HS-27A (cell line): ENCODE measurements around the gene DCTN3.
A peak's percentile ranks its signal among the peaks of the same experiment; 100 is the strongest.

ENCODE experiments used
- DNase-seq: peaks from one replicate; pipeline ENCODE4 v3.0.0-alpha.2; 2012; ENCODE audit warnings: low read depth, missing footprints

DCTN3 gene

DNA sequence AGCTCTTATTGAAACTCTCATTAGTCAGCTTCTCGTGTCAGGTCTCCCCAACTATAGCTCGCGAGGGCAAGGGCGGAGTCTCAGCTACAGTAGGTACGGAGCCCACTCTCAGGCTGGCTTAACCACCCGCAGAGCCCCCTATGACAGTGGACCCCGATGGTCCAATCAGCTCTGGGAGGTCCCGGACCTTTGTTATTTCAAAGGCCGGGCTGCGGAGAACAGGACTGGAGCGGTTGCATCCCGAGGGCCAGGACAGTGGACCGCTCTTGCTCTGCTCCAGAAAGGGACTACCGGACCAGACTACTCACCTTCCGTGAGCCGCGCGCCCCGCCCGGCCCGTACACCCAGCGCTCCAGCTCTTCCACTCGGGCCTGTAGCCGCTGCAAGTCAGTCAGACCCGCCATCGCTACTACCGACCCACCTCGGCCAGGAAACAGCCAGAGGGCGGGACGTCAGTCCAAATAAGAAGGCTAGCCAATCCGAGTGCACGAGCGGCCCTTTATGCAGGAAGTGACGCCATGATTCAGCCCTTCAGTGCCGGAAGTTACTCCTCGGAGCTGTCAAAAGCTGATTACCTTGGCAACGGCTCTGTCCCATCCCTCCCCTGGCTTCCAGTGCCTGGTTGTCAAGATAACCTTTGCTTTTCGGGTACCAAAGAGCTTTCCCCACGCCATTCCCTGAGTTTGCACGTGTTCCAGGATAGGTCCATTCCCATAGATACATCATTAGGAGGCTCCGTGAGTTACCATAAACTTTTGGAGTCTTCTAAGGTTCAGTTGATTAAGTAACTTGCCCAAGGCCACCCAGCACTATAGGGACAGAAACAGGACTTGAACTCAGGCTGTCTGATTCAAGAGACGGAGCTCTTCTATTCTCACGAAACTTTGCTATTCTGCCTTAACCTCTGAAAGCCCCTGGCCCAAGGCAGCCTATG lies at the start of gene DCTN3:
TSS of gene DCTN3 (minus strand) at position 435 of the 934 bp plus-strand sequence. CDS start at position 404, 31 bp downstream.
- peak; percentile 88 for DNase-seq

DNA sequence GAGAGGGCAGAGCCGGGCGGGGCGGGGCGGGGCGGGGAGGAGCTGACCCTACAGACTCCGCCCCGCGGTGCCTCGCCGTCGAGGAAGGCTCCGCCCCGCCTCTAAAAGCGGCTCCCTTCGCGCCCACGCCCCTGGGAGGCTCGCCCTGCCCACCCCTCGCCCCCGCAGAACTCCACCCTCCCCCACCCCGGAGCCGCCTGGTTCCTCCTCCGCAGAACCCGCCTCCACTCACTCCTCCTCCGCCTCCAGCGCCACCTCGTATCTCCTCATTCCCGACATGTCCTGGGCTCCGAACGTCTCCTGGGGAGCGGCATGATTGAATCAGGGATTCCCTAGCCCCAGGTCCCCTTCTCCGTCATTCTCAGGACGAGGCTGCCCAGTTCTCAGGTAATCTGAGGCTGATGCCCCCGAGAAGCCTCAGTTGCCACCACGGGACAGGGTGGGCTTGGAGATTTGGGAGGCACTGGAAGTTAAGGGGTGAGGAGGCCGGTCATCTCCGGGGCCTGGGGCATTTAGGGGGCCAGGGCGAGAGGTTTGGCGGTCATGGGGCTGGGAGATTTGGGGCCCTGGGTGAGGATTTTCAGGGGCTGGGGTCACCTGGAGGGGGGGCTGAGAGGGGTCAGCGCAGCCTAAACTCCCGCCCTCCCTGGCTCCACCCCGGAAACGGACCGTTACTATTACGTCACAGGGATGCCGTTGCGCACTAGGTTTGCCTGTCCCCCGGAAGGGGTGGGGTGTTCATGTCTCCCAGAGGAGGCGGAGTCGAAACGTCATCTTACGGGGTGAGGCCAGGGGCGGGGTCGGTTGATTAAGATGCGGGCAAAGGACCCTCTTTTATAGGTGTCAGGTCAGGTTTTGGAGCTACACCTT lies 45.3 kb upstream of the DCTN3 start:
- peak; percentile 91 for DNase-seq

DNA sequence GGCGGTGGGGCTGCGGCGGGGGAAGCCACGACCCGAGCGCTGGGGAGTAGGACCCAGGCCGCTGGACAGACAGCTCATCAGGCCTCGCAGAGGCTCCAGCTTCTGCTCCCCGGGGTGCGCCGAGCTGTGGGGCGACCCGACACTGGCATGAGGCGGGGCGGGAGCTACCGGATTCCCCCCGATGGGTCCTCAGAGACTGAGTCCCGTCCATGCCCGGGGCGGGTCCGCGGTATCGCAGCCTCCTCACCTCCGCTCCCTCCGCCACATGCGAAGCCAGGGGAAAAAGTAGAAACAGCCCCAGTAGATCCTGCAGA lies 44.7 kb upstream of the DCTN3 start:
- DNase-seq = no peak

DNA sequence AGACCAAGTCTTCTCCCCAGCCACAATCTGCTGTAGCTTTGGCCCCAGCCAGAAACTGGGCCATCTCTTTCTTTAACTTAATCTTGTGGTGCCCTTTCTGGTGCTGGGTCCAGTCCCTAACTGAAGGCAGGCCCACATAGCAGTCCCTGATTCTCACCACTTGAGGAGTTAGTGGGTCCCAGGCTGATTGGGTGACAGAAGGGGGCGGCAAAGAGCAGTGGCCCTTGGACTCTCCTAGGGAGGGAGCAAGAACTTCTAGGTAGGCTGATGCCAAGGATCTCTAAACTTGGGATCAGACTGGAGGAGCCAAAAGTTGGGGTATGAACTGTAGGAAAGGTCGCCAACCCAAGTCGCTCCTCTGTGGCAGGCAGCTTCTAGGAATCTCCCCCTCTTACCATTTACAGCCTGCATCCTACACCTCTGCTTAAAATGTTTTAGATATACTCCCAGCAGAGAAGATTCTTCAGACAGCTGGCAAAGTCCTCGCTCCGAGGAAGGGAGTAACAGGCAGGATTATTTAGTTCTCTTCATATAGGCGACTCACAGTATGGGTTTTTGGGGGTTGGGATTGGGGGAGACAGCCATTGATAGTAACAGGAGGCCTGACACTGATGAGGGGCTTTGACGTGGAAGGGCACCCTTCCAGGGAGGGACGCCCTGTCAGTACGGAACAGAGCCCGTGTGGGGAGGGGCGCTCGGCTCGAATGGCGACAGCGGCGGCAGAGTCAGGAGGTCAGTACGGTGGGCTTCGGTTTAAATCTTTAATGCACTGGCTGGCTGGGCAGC lies 44.2 kb upstream of the DCTN3 start:
- no peak for DNase-seq

DNA sequence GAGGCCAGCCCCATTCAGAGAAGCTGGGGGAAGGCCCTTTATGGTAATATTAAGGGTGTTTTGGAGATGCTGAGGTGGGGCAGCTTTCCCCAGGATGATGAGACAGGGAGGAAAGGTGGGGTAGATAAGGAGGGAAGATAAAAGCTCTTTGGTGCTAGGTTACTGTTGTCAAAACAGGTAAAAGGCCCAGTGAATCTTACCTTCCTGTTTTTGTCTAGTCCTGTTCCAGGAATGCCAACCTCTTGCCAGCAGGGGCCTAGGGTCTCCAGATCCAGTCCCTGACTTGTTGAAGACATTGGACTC lies 43.0 kb upstream of the DCTN3 start:
- no peak for DNase-seq

DNA sequence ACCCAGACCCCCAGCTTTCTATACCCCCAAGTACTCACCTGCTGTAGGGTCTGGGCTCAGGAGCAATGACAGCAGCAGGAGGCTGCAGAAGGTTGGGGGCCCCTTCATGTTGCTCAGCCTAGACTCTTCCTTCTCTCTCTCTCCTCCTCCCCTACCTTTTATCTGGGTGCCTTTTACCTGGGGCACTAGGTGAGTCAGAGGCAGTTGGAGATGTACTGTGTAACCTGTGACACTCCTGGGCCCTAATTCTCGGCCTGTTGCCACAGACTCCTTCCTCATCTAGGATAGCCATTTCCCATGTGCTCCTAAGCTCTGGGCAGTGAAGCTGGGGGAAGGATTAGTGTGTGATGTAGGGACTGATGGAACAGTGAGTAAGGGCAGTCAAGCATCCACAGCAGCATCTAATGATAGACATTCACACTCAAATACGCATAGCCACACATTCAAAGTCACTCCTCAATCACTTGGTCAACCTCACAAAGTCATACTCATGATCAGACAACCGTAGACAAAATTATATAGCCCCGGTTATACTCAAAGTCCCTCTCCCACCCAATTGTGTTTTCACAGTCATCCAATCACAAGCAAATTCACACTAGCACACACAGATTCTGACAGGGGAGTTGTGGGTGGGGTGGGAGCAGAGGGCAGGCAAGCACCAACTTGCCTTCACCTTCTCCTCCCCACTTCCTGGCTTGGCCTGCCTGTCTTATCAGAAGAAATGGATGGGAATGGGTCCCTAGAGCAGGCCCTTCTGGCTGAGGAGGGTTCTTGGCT lies 42.4 kb upstream of the DCTN3 start, which contains the start of gene CCL27:
TSS of gene CCL27 (minus strand) at position 132 of the 777 bp plus-strand sequence. CDS start at position 108, 24 bp downstream.
- no peak for DNase-seq

DNA sequence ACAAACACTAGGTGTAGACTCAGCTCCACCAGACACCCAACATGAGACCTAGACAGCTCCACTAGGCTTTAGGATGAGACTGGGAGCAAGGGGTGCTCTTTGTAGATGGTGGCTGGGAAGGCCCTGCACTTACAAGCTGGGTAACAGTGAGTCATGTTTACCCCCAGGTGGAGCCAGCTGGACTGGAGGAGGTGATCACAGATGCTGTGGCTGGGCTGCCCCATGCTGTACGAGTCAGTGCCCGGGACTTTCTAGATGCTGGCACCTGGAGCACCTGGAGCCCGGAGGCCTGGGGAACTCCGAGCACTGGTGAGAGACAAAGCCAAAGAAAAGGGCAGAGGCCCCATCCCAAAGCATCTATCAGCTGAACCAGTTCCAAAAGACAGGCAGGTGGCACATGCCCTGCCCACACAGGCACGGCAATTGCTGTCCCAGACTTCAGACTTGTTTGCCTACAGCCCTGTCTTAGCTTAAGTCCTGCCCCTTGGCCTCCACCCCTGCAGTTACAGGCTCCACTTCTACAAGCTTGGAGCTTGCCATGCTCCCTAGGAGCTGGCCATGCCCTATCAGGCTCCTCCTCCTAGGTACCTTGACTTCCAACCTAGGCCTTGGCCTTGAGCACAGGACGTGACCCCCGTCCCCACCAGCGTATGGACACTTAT lies 39.4 kb upstream of the DCTN3 start:
- no peak for DNase-seq

DNA sequence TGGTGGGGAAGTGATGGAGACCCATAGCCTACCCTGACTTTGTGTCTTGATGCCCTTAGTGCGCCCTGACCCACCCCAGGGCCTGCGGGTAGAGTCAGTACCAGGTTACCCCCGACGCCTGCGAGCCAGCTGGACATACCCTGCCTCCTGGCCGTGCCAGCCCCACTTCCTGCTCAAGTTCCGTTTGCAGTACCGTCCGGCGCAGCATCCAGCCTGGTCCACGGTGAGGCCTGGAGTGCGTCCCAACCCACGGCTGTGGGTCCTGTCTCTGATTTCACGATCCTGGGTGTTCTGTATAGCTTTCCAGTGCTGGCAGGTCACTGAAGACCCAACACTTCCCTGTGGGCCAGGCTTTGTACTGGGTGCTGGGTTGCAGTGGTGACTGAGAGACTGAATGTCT lies 38.2 kb upstream of the DCTN3 start:
- DNase-seq = no peak

DNA sequence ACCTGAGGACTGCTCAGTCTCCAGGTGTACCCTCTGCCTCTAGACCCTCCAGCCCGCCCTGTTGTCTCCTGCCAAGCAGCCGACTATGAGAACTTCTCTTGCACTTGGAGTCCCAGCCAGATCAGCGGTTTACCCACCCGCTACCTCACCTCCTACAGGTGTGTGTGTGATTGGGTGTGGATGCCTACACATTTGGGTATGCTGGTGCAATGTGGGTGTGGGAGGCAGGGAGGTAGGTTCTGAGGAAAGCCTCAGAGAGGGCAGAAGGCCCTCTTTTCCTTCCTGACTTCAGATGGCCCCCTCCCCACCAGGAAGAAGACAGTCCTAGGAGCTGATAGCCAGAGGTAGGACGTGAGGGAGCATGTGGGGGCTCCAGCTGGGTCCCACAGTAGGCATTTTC lies 36.7 kb upstream of the DCTN3 start:
- no peak for DNase-seq

DNA sequence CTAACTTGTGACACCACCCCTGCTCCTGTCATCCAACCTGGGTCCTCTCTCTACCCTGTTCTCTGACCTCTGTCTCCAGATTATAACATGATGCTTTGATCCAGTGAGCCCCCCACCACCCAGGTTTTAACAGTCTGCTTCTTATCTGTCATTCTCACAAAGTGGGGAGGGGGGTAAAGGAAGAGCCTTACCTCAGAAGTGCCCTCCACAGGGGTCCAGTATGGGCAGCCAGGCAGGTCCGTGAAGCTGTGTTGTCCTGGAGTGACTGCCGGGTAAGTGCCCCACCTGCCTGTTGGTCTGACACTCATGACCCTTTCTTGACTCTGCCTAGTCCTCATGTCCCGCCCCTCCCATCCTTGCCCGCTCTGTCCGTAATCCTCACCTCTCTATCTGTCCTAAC lies 35.1 kb upstream of the DCTN3 start:
- DNase-seq = no peak

DNA sequence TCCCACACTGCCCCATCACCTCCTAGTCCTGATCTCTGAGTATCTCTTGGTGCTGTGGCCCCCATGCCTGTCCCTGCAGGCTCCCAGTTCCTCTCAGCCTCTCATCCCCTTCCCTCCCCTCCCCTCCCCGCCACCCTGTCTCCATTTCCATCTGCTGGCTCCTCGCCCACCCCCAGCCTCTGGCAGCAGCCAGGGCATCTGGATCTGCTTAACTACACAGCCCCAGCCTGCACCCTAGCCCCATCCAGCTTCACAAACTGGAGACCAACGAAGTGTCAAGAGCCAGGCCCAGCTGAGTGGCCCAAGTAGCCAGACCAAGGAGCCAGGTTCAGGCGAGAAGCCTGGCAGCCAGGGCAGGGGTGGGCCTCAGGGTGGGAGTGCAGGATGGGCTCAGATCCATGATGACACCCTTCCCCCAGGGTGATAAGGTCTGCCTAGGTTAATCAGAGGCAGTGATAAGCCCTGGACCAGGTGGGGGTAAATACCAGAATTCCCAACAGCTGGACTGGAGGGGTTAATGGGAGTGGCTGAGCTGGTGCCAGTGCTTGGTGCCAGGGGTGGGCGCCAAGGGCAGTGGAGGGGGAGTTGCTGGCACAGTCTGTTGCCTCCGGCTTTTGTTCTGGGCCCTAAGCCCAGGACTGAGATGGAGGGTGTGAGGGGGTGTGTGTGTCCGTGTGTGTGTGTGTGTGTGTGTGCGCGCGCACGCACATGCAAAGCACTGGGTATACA lies 34.2 kb upstream of the DCTN3 start:
- DNase-seq = no peak

DNA sequence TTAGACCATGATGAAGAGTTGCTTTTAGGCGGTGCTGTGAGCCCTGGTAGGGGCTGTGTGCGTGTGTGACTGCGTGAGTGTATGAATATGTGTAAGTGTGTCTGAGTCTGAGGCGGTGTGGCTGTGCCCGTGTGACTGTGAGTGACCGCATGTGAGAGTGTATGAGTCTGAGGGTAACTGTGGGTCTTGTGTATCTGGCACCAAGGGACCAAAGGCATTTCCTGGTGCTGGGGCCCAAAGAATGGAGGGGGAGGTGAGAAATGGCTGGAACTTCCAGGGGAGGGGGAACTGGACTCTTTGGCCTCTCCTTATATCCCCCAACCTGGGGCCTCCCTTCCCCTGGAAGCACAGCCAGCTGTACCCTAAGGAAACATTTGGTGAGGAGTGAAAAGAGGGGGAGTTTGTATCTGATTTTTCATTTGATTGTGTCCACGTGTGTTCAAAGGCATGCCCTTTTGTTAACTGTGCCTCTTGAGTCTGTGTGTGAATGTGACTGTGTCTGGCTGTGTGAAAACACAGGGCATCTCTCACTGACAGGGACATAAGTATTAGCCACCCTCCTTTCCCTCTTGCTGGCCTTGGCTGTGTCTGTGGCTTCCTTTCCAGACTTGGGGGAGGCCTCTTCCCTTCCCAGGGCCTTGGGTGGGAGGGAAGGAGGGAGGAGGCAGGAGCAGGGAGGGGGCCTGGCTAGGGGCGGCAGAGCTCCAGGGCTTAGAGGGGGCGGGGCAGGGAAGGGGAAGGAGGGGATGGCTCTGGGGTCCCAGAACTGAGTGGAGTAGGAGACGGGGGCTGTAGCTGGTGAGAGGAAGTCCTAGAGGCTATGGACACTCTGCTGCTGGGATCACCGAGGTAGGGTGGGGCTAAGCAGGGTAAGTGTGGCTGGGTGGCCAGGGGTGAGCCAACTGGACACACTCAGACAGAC lies 33.1 kb upstream of the DCTN3 start:
- DNase-seq = no peak

DNA sequence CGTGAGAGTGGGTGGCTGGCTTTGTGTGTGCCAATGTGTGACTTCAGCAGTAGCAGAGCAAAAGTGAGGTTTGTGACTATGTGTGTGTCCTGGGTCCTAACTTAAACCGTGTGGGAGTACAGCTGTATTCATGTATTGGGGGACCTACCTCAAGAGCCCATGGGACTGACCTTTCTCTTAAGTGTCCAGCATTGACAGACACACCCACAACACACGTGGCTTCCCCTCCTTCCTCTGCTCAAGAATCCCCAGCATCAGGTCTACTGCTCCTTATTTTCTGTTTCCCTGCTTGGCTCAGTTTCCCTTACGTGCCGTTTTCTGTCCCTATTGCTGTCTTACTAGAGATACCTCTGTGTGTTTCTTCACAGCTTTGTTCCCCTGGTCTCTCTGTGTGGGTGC lies 32.3 kb upstream of the DCTN3 start:
- no peak for DNase-seq

DNA sequence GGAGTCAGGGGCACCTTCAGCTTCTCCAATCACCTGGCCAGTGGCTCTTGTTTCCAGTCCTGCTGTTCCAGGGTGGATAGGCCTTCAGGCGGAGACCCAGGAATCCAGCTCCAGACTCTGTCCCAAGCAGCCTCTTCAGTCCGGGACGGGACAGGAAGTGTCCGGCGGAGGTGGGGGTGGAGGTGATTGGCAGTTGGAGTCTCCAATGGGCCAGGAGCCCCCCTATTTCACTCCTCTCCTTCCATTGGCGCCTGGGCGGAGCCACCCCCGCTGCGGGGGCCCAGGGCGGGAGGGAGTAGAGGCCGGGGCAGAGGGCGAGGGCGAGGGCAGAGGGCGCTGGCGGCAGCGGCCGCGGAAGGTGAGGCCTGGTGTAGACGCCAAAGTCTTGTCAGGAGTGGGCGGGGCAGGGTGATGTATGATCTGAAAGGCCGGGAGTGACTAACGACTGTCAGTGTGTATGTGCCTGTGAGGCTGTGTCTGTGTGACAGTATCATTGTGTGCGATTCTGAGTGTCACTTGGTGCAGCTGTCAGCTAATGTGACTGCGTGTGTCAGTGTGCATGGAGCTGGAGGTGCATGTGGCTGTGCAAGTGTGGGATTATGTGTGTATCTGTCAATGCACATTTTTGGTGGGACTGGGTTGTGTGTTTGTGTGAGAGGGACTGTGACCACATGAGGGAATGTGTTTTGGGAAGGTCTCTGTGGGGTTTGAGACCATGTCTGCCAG lies 31.7 kb upstream of the DCTN3 start, which contains the start of gene IL11RA:
TSS of gene IL11RA (plus strand) at position 310 of the 726 bp plus-strand sequence. CDS start 3,033 bp downstream, outside the sequence.
- peak; percentile 82 for DNase-seq

DNA sequence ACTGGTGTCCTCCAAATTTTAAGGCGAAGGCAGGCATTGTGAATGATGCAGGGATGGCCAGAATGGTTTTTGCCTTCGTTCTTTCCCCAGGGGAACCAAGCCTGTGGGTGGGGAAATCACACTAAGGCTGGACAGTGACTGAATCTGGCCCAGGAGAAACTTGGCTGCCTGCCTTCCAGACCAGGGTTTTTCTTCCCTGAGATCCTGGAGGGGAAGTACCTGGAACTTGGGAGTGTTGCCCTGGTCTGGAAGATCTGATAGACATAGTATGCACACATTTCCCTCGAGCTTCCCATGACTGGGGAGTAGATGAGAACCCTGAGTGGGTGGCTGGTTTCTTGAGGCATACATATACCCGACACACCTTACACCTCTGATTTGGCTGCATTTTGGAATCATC lies 31.0 kb upstream of the DCTN3 start:
- no peak for DNase-seq

DNA sequence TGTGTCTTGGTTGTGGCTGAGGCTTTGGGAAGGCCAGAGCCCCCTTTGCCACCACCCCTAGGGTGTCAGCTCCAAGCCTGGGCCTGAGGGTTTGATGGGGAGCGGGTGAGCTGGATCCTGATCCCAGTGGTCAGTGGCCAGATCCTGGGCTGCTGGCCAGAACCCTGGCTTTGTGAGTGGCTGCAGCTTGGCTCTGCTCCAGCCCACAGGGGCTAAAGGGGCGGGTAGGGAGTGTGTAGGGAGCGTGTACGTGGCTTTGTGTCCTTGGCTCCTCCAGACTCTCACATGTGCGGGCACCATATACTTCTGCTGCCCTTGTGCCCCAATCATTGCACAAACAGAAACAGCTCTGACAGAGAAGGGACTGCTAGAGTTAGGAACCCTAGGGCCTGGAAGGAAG lies 30.5 kb upstream of the DCTN3 start:
- no peak for DNase-seq

DNA sequence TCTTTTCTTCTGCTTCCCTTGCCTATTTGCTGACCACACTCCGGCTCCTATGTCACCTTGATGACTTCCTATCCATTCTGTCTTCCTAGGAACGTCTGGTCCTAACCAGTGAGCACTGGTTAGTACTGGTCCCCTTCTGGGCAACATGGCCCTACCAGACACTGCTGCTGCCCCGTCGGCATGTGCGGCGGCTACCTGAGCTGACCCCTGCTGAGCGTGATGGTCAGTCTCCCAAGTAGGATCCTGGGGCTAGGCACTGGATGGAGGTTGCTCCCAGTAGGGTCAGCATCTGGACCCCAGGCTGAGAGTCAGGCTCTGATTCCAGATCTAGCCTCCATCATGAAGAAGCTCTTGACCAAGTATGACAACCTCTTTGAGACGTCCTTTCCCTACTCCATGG lies 28.4 kb upstream of the DCTN3 start:
- no peak for DNase-seq

DNA sequence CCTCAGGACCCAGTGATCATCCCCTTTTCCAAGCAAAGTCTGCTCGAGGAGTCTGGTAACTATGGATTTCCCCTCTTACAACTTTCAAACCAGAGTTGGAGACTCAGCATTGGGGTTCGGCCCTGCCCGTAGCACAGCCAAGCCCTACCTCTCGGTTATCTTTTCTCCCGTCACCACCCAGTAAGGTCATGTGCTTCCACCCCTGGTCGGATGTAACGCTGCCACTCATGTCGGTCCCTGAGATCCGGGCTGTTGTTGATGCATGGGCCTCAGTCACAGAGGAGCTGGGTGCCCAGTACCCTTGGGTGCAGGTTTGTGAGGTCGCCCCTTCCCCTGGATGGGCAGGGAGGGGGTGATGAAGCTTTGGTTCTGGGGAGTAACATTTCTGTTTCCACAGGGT lies 27.4 kb upstream of the DCTN3 start:
- no peak for DNase-seq

DNA sequence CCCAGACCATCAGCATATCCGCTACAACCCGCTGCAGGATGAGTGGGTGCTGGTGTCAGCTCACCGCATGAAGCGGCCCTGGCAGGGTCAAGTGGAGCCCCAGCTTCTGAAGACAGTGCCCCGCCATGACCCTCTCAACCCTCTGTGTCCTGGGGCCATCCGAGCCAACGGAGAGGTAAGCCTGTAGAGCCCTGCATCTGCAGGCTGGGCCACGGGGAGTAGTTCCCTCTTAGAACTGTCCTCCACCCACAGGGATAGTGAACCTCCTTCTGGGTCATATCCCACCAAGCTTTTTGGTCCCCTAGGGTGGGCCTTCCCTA lies 26.7 kb upstream of the DCTN3 start:
- DNase-seq = no peak
